Endothelial cell of umbilical vein (primary cell): ENCODE measurements around the gene NABP1.

Experiments
- CTCF ChIP-seq, 2 donors: IDR thresholded peaks; 1 replicate in 1 of 2; 2 replicates in 1 of 2; pipeline ENCODE4 v1.5.1; 2011; ENCODE audit warnings: low read length in 2 of 2, mild to moderate bottlenecking in 2 of 2, moderate library complexity in 2 of 2, control low read depth in 1 of 2, inconsistent platforms in 1 of 2, low read depth in 1 of 2; ENCODE audit not compliant: insufficient read depth in 1 of 2; ENCODE audit errors: extremely low read depth in 1 of 2
- EZH2 ChIP-seq: IDR thresholded peaks from 2 replicates; pipeline ENCODE4 v1.6.1; 2012; ENCODE audit warnings: borderline replicate concordance, low read depth, mild to moderate bottlenecking, moderate library complexity, low read length, inconsistent platforms; ENCODE audit not compliant: severe bottlenecking
- POLR2A ChIP-seq: IDR thresholded peaks from 2 replicates; pipeline ENCODE4 v1.6.1; 2012; ENCODE audit warnings: low read depth, mild to moderate bottlenecking, control low read depth, low read length
- POLR2AphosphoS5 ChIP-seq: IDR thresholded peaks from 2 replicates; pipeline ENCODE4 v1.6.1; 2012; ENCODE audit warnings: low read depth, mild to moderate bottlenecking, control low read depth, low read length, moderate library complexity; ENCODE audit not compliant: insufficient read depth

- TF ChIP-seq CTCF (IDR thresholded peaks at IDR 0.05; ENCODE audit: extremely low read depth in 1 of 2, insufficient read depth in 1 of 2, low read depth in 1 of 2, low read length in 2 of 2) = no peak
- TF ChIP-seq POLR2A = no peak
- no peak for TF ChIP-seq POLR2AphosphoS5
- no peak for TF ChIP-seq EZH2
Measured at GRCh38 chr2:191645032-191645431, 32.9 kb upstream of the NABP1 start.
